Stomach smooth muscle (tissue), 2 donors: ENCODE measurements around the gene WDR7.
"Not testable (repeated sequence)": the region's sequence is repeated elsewhere in the genome, so short reads cannot be mapped to it uniquely, and the experiment has no call there.

Source experiments
- H3K27ac ChIP-seq: one replicate; pipeline ENCODE4 v1.7.0; 2013; ENCODE audit warnings: mild to moderate bottlenecking, low read length, inconsistent platforms
- H3K27me3 ChIP-seq, 2 donors: one replicate each; pipeline ENCODE4 v1.7.0; 2013; ENCODE audit warnings: low read length in 2 of 2; ENCODE audit not compliant: insufficient read depth in 2 of 2, control insufficient read depth in 1 of 2
- H3K36me3 ChIP-seq, 2 donors: one replicate each; pipeline ENCODE4 v1.7.0; 2013; ENCODE audit warnings: low read length in 2 of 2; ENCODE audit not compliant: control insufficient read depth in 2 of 2, insufficient read depth in 2 of 2
- H3K4me1 ChIP-seq: one replicate; pipeline ENCODE4 v1.7.0; 2013; ENCODE audit warnings: low read length; ENCODE audit not compliant: control insufficient read depth, insufficient read depth
- H3K4me3 ChIP-seq, 2 donors: one replicate each; pipeline ENCODE4 v1.7.0; 2013; ENCODE audit warnings: low read length in 2 of 2
- H3K9ac ChIP-seq, 2 donors: one replicate each; pipeline ENCODE4 v1.7.0; 2013; ENCODE audit warnings: low read length in 2 of 2, mild to moderate bottlenecking in 1 of 2
- H3K9me3 ChIP-seq, 2 donors: one replicate each; pipeline ENCODE4 v1.7.0; 2013; ENCODE audit warnings: low read length in 2 of 2; ENCODE audit not compliant: control insufficient read depth in 2 of 2
- donor health status: healthy.
- donor health status: Pancreatic carcinoma.

WDR7 gene

GRCh38 chr18:56639104-56639381 is 12.1 kb upstream of the WDR7 start:
- no peaks in the 10 kb centered on the region for H3K9me3 ChIP-seq
- peak overlapping the region; percentile 84 for H3K27ac ChIP-seq
- H3K4me1 ChIP-seq = peaks cover 14% of the 10 kb centered on the region
- no peaks in the 10 kb centered on the region for H3K27me3 ChIP-seq
- peak overlapping the region; percentile 89 to 96 for H3K9ac ChIP-seq
- H3K4me3 ChIP-seq = peak overlapping the region; percentile 89 to 96
- H3K36me3 ChIP-seq = peaks cover 3% of the 10 kb centered on the region in 2 donors

DNA sequence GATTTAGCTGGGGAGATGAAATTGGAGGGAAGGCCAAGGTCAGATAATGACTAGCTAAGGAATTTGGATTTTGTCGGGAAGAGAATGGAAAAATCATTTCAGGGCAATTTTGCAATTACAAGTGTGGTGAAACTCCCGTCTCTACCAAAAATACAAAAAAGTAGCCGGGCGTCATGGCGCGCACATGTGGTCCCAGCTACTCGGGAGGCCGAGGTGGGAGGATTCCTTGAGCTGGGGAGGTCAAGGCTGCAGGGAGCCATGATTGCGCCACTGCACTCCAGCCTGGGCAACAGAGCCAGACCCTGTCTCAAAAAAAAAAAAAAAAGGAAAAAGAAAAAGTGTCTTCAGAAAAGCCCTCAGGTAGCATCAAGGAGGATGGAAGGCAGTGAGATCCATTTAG is 11.6 kb upstream of the WDR7 start:
- peak overlapping the region in 1 of 2 donors; percentile 89 for H3K4me3 ChIP-seq
- peaks cover 3% of the 10 kb centered on the region in 2 donors for H3K36me3 ChIP-seq

DNA sequence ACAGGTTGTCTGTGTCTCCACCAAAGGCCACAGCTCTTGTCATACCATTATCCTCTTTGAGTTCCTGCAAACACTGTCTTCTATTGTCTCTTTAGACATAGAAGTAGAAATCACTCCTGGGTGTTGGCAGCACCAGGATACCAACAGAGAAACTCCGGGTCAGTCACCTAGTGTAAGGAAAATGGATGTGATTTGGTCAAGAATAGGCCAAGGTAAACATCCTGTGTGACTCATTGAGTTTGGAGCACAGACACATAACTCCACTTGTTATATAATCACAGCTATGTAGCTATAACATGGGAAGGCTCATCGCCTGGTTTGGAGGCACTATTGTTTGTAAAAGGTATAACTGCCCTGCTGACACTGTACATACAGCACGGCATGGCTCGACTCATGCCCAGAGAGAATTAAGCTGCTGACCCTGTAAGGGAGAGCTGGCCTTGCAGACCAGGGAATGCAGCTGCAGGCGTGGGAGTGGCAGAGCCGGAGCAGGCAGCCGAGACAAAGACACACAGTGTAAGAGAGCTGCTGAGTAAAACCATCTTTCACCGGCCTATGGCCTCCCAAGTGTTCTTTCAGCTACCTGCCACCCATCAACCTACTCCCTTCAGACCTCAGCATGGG is 9.3 kb upstream of the WDR7 start:
- Histone ChIP-seq H3K4me1 (peaks cover 17% of the 10 kb centered on the region), H3K9ac (no peak overlapping the region), H3K27me3 (no peaks in the 10 kb centered on the region), H3K4me3 (no peak overlapping the region), H3K36me3 (no peaks in the 10 kb centered on the region), H3K9me3 (no peaks in the 10 kb centered on the region), H3K27ac (no peak overlapping the region)

More for the DNA sequence above, 11.6 kb upstream of the WDR7 start:
- peaks cover 14% of the 10 kb centered on the region for H3K4me1 ChIP-seq
- H3K27ac ChIP-seq = peak overlapping the region; percentile 84
- no peaks in the 10 kb centered on the region for H3K9me3 ChIP-seq
- no peak overlapping the region for H3K9ac ChIP-seq
- H3K27me3 ChIP-seq = no peaks in the 10 kb centered on the region

GRCh38 chr18:56643381-56643780 is 7.8 kb upstream of the WDR7 start:
- Histone ChIP-seq H3K9me3 (no peaks in the 10 kb centered on the region), H3K36me3 (no peaks in the 10 kb centered on the region), H3K27ac (no peak overlapping the region), H3K4me1 (peaks cover 10% of the 10 kb centered on the region), H3K9ac (no peak overlapping the region), H3K27me3 (no peaks in the 10 kb centered on the region), H3K4me3 (no peak overlapping the region)

DNA sequence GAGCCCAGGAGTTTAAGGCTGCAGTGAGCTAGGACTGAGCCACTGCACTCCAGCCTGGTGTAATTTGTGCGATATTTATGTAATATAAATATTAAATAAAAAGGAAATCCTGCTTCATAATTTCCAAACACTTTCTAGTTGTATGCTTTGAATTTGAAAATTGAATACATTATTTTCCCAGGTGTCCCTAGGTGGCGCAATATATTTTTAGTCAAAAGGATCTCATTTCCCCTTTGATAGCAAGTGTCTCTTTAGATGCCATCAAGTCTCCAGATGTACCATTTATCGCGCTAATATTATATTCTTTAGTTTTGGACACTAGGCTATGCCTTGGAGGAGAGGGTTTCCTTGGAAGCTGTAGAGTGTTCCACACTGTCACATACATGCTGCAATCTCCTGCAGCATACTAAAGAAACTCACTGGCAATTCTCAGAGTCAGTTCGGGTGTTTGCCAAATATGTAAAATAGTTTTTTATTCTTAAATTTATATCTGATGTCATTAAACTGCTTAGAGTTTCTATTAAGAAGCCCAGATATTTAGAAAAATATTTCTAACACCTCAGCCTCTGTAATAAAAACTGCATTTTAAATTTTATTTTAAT is 5.6 kb upstream of the WDR7 start:
- Histone ChIP-seq H3K9me3 (no peaks in the 10 kb centered on the region), H3K27me3 (no peaks in the 10 kb centered on the region), H3K27ac (no peak overlapping the region), H3K36me3 (no peaks in the 10 kb centered on the region), H3K9ac (no peak overlapping the region), H3K4me3 (no peak overlapping the region), H3K4me1 (peaks cover 3% of the 10 kb centered on the region)

- Histone ChIP-seq H3K9me3 (no peaks in the 10 kb centered on the region), H3K27me3 (no peaks in the 10 kb centered on the region), H3K9ac (no peak overlapping the region), H3K4me3 (no peak overlapping the region), H3K27ac (no peak overlapping the region), H3K36me3 (no peaks in the 10 kb centered on the region), H3K4me1 (peaks cover 9% of the 10 kb centered on the region)
These were observed 4.1 kb upstream of the WDR7 start for GRCh38 chr18:56647071-56647470.

DNA sequence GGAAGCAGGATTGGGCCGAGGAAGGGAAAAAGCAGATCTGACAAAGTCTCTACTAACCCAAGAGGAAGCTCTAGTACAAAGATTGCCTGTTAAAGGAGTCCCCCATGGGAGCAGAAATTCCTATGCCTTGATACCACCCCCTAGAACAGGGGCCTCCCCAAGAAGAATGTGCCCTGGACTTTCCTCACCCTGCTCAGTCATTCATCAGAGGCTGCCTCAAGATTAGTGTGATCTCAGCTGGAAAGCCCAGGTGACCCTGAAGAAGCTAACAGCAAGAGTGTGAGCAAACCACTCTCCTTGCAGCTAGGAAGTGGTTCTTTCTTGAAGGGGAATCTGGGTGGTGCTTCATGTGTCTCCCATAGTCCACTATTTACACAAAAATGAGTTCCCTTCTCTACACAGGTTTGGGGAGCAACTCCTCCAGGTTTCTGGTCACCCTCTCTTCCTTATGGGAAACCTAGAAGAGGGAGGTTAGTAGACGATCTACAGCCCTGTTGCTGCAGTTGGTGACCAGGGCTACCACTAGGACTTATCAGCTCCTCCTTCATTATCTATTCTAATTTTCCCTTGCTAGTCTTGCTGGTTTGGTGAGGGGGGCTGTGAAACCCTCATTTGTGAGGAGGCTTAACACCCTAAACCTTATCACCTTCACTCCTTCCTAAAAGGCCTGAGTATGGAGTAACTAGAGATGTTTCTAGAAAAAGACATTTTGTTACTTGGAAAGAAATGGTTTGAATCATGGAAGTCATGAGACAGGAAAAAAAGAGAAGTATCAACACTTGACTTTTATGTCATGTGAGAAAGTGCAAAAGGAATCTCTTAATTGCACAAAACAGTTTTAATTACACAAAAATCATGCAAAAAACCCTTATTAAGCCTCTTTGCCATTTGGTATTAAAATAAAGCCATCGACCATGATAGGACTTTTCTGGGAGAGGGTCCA is 2.9 kb upstream of the WDR7 start:
- H3K9me3 ChIP-seq = no peaks in the 10 kb centered on the region
- H3K4me1 ChIP-seq = peaks cover 11% of the 10 kb centered on the region
- no peak overlapping the region for H3K4me3 ChIP-seq
- H3K9ac ChIP-seq = no peak overlapping the region
- H3K36me3 ChIP-seq = no peaks in the 10 kb centered on the region
- no peaks in the 10 kb centered on the region for H3K27me3 ChIP-seq
- H3K27ac ChIP-seq = no peak overlapping the region

- H3K4me1 ChIP-seq = peaks cover 11% of the 10 kb centered on the region
- no peaks in the 10 kb centered on the region for H3K36me3 ChIP-seq
- no peaks in the 10 kb centered on the region for H3K27me3 ChIP-seq
- H3K9me3 ChIP-seq = no peaks in the 10 kb centered on the region
- no peak overlapping the region for H3K27ac ChIP-seq
- no peak overlapping the region for H3K9ac ChIP-seq
- H3K4me3 ChIP-seq = no peak overlapping the region
These were observed 1.2 kb upstream of the WDR7 start for GRCh38 chr18:56649996-56650395.

- no peaks in the 10 kb centered on the region for H3K27me3 ChIP-seq
- H3K9ac ChIP-seq = peak overlapping the region; percentile 64 to 88
- H3K27ac ChIP-seq = peak overlapping the region; percentile 50
- H3K36me3 ChIP-seq = no peaks in the 10 kb centered on the region
- no peaks in the 10 kb centered on the region for H3K9me3 ChIP-seq
- peak overlapping the region; percentile 96 to 97 for H3K4me3 ChIP-seq
- peaks cover 7% of the 10 kb centered on the region for H3K4me1 ChIP-seq
These were observed 573 bp downstream of the WDR7 start for GRCh38 chr18:56651771-56652092.

DNA sequence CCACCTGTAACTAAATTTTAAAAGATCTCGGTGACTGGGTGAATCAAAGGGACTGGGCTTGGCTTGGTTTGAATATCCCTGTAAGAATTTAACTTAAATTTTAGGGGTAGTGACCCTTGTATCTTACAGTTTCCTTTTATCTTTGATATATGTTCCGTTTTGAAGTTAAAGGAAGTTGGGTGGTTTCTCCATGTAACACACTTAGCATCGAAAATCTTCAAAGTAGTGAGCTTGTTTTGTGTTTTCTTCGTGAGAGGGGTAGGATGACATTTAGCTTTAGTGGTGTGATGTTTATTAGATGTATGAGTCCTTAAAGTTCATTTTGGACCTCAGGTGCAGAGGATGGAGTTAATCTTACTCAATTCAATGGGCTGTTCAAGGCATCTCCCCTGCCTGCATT is 1.6 kb downstream of the WDR7 start:
- Histone ChIP-seq H3K4me3 (no peak overlapping the region), H3K4me1 (peaks cover 7% of the 10 kb centered on the region), H3K9ac (no peak overlapping the region), H3K36me3 (no peaks in the 10 kb centered on the region), H3K27me3 (no peaks in the 10 kb centered on the region), H3K27ac (no peak overlapping the region), H3K9me3 (no peaks in the 10 kb centered on the region)

DNA sequence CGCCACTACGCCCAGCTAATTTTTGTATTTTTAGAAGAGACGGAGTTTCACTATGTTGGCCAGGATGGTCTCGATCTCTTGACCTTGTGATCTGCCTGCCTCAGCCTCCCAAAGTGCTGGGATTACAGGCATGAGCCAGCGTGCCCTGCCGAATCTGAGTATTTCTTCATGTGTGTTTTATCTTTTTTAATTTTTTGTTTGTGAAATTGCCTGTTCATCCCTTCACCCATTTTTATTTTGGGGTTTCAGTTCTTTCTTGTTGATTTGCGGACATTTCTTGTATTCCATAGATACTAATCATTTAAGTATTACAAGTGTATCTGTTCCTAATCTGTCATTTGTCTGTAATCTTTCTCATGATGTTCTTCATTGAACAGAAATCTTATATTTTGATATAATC is 3.1 kb downstream of the WDR7 start:
- H3K4me3 ChIP-seq, H3K4me1 ChIP-seq, H3K27ac ChIP-seq, H3K27me3 ChIP-seq, H3K9ac ChIP-seq, H3K36me3 ChIP-seq, H3K9me3 ChIP-seq: not testable (repeated sequence)
